ENCODE measurements around the gene OR5A2. TPM values are rescaled to one million over a fixed set of nuclear protein-coding genes. Genes with fewer than 3 reads are reported as not detected.
"Not testable (repeated sequence)": the region's sequence is repeated elsewhere in the genome, so short reads cannot be mapped to it uniquely, and the experiment has no call there.

OR5A2 gene
- total RNA-seq, result not detected in 2 replicates

- Mint-ChIP-seq H3K9me3 (no peaks in the 10 kb centered on the region), H3K4me3 (no peak within 1 kb of the TSS), H3K36me3 (ENCODE audit: low read depth) (no peaks in the 10 kb centered on the region), H3K27ac (no peak within 1 kb of the TSS), H3K4me1 (ENCODE audit: low read depth) (no peaks in the 10 kb centered on the region), H3K27me3 (ENCODE audit: insufficient read depth) (peaks cover 8% of the 10 kb centered on the region)
- intact Hi-C loops (cut with micrococcal nuclease), result no loop called here
- DNase-seq (ENCODE audit: low spot score), result no peak
Observed at GRCh38 chr11:59426361-59427067, at the start of gene OR5A2. OR5A2 (minus strand) TSS chr11:59426413; CDS start chr11:59422953, 3,460 bp downstream.

- H3K27me3 Mint-ChIP-seq (ENCODE audit: insufficient read depth), result no peaks in the 10 kb centered on the region
- intact Hi-C loops (cut with micrococcal nuclease), result no loop called here
- no peaks in the 10 kb centered on the region for H3K4me1 Mint-ChIP-seq (ENCODE audit: low read depth)
- H3K4me3 Mint-ChIP-seq, result no peak overlapping the region
- H3K27ac Mint-ChIP-seq, result no peak overlapping the region
- H3K9me3 Mint-ChIP-seq, result no peaks in the 10 kb centered on the region
- no peak for DNase-seq (ENCODE audit: low spot score)
- no peaks in the 10 kb centered on the region for H3K36me3 Mint-ChIP-seq (ENCODE audit: low read depth)
Observed at GRCh38 chr11:59475176-59475575, 49.0 kb upstream of the OR5A2 start.

DNA sequence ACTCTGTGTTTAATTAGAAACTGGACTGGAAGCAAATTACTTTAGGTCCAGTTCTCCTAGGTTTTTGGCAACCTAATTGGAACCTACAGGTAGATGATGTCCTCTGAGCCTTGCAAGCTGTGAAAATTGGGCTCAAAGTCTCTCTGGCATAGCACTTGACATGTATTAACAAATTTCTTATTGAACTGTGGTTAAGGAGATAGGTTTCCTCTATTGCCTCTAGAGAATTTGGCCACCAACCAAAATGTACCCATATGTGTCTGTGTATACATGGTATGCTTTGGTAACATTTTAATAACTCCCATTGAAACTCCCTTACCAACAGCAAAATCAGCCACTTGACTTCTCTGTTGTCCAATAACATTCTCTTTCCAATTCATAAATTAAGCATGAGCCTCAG lies 46.8 kb upstream of the OR5A2 start, which contains the start of gene OR4D10:
OR4D10 (plus strand) TSS at position 301 of the 400 bp plus-strand sequence. CDS start 4,115 bp downstream, outside the sequence.
- Mint-ChIP-seq H3K4me3 (no peak within 1 kb of the TSS), H3K9me3 (no peaks in the 10 kb centered on the region), H3K27me3 (ENCODE audit: insufficient read depth) (peaks cover 1% of the 10 kb centered on the region), H3K36me3 (ENCODE audit: low read depth) (no peaks in the 10 kb centered on the region), H3K27ac (no peak within 1 kb of the TSS), H3K4me1 (ENCODE audit: low read depth) (no peaks in the 10 kb centered on the region)
- intact Hi-C loops (cut with micrococcal nuclease), result no loop called here
- no peak for DNase-seq (ENCODE audit: low spot score)

DNA sequence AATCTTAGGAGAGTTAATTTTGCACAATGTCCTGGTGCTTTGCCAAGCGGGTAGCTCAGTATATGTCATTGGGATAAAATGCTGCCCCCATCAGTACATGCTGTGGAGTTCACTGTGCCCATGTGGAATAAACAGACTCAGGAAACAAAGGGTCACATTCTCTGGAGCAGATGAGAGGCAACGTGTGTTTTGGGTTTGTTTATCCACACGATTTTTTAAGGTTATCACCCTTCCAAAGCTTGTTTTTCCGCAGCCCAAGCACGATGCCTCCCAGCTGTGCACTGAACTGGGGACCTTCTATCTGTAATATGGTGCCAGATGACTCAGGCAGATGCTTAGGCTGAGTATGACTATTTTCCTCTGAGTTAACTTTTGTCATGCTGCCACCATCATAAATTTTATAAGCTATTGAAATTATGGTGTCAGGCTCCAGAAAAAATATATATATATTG lies 37.0 kb upstream of the OR5A2 start:
- Mint-ChIP-seq H3K27me3 (ENCODE audit: insufficient read depth) (peaks cover 8% of the 10 kb centered on the region), H3K4me1 (ENCODE audit: low read depth) (no peaks in the 10 kb centered on the region), H3K9me3 (no peaks in the 10 kb centered on the region), H3K27ac (no peak overlapping the region), H3K4me3 (no peak overlapping the region), H3K36me3 (ENCODE audit: low read depth) (no peaks in the 10 kb centered on the region)
- DNase-seq (ENCODE audit: low spot score), result no peak
- intact Hi-C loops (cut with micrococcal nuclease), result no loop called here

DNA sequence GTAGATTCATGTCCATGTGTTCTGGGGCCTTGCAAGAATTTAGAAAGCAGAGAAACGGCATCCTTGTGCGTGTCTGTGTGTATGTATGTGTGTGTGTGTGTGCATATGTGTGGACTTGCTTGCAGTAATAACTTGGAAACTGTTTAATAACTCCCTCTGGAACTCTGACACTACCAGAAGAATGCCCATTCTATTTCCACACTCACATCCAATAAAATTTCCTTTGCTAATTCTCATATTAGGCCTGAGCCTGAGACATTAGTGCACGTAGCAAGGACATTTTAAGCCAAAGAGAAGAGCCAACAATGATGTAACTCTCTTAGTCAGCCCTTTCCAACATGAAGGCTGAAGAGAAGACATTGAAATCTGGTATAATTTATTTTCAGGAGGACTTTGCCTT lies 33.7 kb upstream of the OR5A2 start:
- H3K27me3 Mint-ChIP-seq (ENCODE audit: insufficient read depth), result peaks cover 6% of the 10 kb centered on the region
- no peaks in the 10 kb centered on the region for H3K36me3 Mint-ChIP-seq (ENCODE audit: low read depth)
- no peak overlapping the region for H3K4me3 Mint-ChIP-seq
- no peak for DNase-seq (ENCODE audit: low spot score)
- no peaks in the 10 kb centered on the region for H3K9me3 Mint-ChIP-seq
- no peak overlapping the region for H3K27ac Mint-ChIP-seq
- no peaks in the 10 kb centered on the region for H3K4me1 Mint-ChIP-seq (ENCODE audit: low read depth)
- intact Hi-C loops (cut with micrococcal nuclease), result no loop called here

DNA sequence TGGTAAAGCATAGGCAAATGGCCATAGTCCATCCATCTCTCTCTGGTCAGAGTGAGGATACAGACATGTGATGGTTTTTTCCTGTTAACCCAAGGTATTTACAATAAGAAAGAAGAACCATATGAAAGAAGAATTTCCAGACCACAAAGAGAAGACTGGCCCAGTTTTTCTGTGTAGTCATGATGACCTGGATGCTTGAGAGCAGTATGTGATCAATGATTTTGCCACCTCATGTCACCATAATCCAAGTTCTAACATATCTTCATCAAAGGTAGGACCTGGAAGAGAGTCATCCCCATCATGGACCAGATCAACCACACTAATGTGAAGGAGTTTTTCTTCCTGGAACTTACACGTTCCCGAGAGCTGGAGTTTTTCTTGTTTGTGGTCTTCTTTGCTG lies 30.4 kb upstream of the OR5A2 start, which contains the start of gene OR4D6:
OR4D6 (plus strand) TSS at position 301 of the 400 bp plus-strand sequence; CDS start at position 301, 0 bp downstream.
- Mint-ChIP-seq H3K4me1 (ENCODE audit: low read depth) (no peaks in the 10 kb centered on the region), H3K4me3 (no peak within 1 kb of the TSS), H3K36me3 (ENCODE audit: low read depth) (no peaks in the 10 kb centered on the region), H3K27me3 (ENCODE audit: insufficient read depth) (peaks cover 4% of the 10 kb centered on the region), H3K9me3 (no peaks in the 10 kb centered on the region), H3K27ac (no peak within 1 kb of the TSS)
- intact Hi-C loops (cut with micrococcal nuclease), result no loop called here
- DNase-seq (ENCODE audit: low spot score), result no peak

- no peak for DNase-seq (ENCODE audit: low spot score)
- H3K4me1 Mint-ChIP-seq (ENCODE audit: low read depth), result no peaks in the 10 kb centered on the region
- intact Hi-C loops (cut with micrococcal nuclease), result no loop called here
- no peaks in the 10 kb centered on the region for H3K36me3 Mint-ChIP-seq (ENCODE audit: low read depth)
- H3K9me3 Mint-ChIP-seq, result peaks cover 9% of the 10 kb centered on the region
- H3K4me3 Mint-ChIP-seq, result no peak overlapping the region
- H3K27ac Mint-ChIP-seq, result no peak overlapping the region
- H3K27me3 Mint-ChIP-seq (ENCODE audit: insufficient read depth), result peaks cover 7% of the 10 kb centered on the region
Observed at GRCh38 chr11:59448484-59448883, 22.3 kb upstream of the OR5A2 start.

GRCh38 chr11:59445624-59446023 lies 19.4 kb upstream of the OR5A2 start:
- intact Hi-C loops (cut with micrococcal nuclease); DNase-seq (ENCODE audit: low spot score); H3K27ac Mint-ChIP-seq; H3K9me3 Mint-ChIP-seq; H3K4me1 Mint-ChIP-seq (ENCODE audit: low read depth); H3K4me3 Mint-ChIP-seq; H3K36me3 Mint-ChIP-seq (ENCODE audit: low read depth); H3K27me3 Mint-ChIP-seq (ENCODE audit: insufficient read depth): not testable (repeated sequence)

DNA sequence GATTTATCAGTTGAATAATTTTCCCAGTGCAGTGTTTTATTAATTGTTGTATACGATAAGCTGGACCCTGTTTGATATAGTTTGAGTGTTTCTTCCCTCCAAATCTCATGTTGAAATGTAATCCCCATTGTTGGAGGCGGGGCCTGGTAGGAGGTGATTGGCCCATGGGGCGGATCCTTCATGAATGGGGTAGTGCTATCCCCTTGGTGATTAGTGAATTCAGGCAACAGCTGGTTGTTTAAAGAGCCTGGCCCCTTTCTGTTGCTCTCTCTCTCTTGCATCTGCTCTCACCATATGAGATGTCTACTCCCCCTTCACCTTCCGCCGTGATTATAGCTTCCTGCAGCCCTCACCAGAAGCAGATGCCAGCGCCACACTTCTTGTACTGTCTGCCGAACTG lies 11.6 kb upstream of the OR5A2 start:
- Mint-ChIP-seq H3K27ac (no peak overlapping the region), H3K4me1 (ENCODE audit: low read depth) (no peaks in the 10 kb centered on the region), H3K9me3 (no peaks in the 10 kb centered on the region), H3K27me3 (ENCODE audit: insufficient read depth) (peaks cover 5% of the 10 kb centered on the region), H3K36me3 (ENCODE audit: low read depth) (no peaks in the 10 kb centered on the region), H3K4me3 (no peak overlapping the region)
- no peak for DNase-seq (ENCODE audit: low spot score)
- intact Hi-C loops (cut with micrococcal nuclease), result no loop called here

- Mint-ChIP-seq H3K27me3 (ENCODE audit: insufficient read depth) (peaks cover 7% of the 10 kb centered on the region), H3K27ac (no peak within 1 kb of the TSS), H3K36me3 (ENCODE audit: low read depth) (no peaks in the 10 kb centered on the region), H3K9me3 (no peaks in the 10 kb centered on the region), H3K4me1 (ENCODE audit: low read depth) (no peaks in the 10 kb centered on the region), H3K4me3 (no peak within 1 kb of the TSS)
- no peak for DNase-seq (ENCODE audit: low spot score)
- intact Hi-C loops (cut with micrococcal nuclease), result no loop called here
Observed at GRCh38 chr11:59436169-59436568, 10.0 kb upstream of the OR5A2 start, which contains the start of gene OR5A1. OR5A1 (plus strand) TSS chr11:59436469; CDS start chr11:59443169, 6,700 bp downstream.

GRCh38 chr11:59429924-59430516 lies 3.8 kb upstream of the OR5A2 start:
- no peaks in the 10 kb centered on the region for H3K9me3 Mint-ChIP-seq
- intact Hi-C loops (cut with micrococcal nuclease), result loop anchor here (1.0 to 2.0 kb wide), 3 partner anchors 146 to 259 kb away; no protein-coding TSS in a partner anchor
- no peak overlapping the region for H3K4me3 Mint-ChIP-seq
- DNase-seq (ENCODE audit: low spot score), result peak; percentile 24
- H3K27ac Mint-ChIP-seq, result no peak overlapping the region
- H3K36me3 Mint-ChIP-seq (ENCODE audit: low read depth), result no peaks in the 10 kb centered on the region
- peaks cover 6% of the 10 kb centered on the region for H3K27me3 Mint-ChIP-seq (ENCODE audit: insufficient read depth)
- H3K4me1 Mint-ChIP-seq (ENCODE audit: low read depth), result no peaks in the 10 kb centered on the region

GRCh38 chr11:59427068-59427382 lies 812 bp upstream of the OR5A2 start:
- no peak overlapping the region for H3K4me3 Mint-ChIP-seq
- H3K36me3 Mint-ChIP-seq (ENCODE audit: low read depth), result no peaks in the 10 kb centered on the region
- H3K4me1 Mint-ChIP-seq (ENCODE audit: low read depth), result no peaks in the 10 kb centered on the region
- intact Hi-C loops (cut with micrococcal nuclease), result no loop called here
- H3K27ac Mint-ChIP-seq, result no peak overlapping the region
- no peaks in the 10 kb centered on the region for H3K9me3 Mint-ChIP-seq
- peaks cover 10% of the 10 kb centered on the region for H3K27me3 Mint-ChIP-seq (ENCODE audit: insufficient read depth)
- DNase-seq (ENCODE audit: low spot score), result no peak

DNA sequence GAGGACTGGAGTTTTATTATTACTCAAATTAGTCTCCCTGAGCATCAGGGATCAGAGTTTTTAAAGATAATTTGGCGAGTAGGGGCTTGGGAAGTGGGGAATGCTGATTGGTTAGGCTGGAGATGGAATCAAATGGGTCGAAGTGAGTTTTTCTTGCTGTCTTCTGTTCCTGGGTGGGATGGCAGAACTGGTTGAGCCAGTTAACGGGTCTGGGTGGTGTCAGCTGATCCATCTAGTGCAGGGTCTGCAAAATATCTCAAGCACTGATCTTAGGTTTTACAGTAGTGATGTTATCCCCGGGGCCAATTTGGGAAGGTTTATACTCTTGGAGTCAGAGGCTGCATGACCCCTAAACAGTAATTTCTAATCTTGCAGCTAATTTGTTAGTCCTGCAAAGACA lies 1.1 kb downstream of the OR5A2 start:
- H3K9me3 Mint-ChIP-seq, result no peaks in the 10 kb centered on the region
- H3K27ac Mint-ChIP-seq, result no peak overlapping the region
- peaks cover 10% of the 10 kb centered on the region for H3K27me3 Mint-ChIP-seq (ENCODE audit: insufficient read depth)
- no peak overlapping the region for H3K4me3 Mint-ChIP-seq
- intact Hi-C loops (cut with micrococcal nuclease), result no loop called here
- H3K4me1 Mint-ChIP-seq (ENCODE audit: low read depth), result no peaks in the 10 kb centered on the region
- DNase-seq (ENCODE audit: low spot score), result no peak
- H3K36me3 Mint-ChIP-seq (ENCODE audit: low read depth), result no peaks in the 10 kb centered on the region
